Neuronal stem cell (in vitro differentiated cells): ENCODE measurements around the gene C1QTNF1.
A peak's percentile ranks its signal among the peaks of the same experiment; 100 is the strongest.

Source experiments
- DNase-seq: peaks from one replicate; pipeline ENCODE4 v3.0.0-alpha.2; 2013; ENCODE audit warnings: low spot score
- H2AFZ ChIP-seq: one replicate; pipeline ENCODE4 v1.6.1; 2013; ENCODE audit warnings: mild to moderate bottlenecking, low read length, inconsistent platforms
- H2AK5ac ChIP-seq: 2 replicates; pipeline ENCODE4 v1.6.1; 2013; ENCODE audit warnings: low read depth, mild to moderate bottlenecking, inconsistent platforms, low read length, moderate library complexity, mixed read lengths
- H2BK120ac ChIP-seq: 2 replicates; pipeline ENCODE4 v1.6.1; 2013; ENCODE audit warnings: low read depth, mild to moderate bottlenecking, inconsistent platforms, low read length, moderate library complexity, mixed read lengths
- H2BK12ac ChIP-seq: one replicate; pipeline ENCODE4 v1.6.1; 2013; ENCODE audit warnings: low read length, inconsistent platforms
- H2BK15ac ChIP-seq: 2 replicates; pipeline ENCODE4 v1.6.1; 2013; ENCODE audit warnings: mild to moderate bottlenecking, low read length, inconsistent platforms, mixed read lengths
- H2BK5ac ChIP-seq: one replicate; pipeline ENCODE4 v1.6.1; 2013; ENCODE audit warnings: inconsistent platforms, mild to moderate bottlenecking, low read length, moderate library complexity
- H3K14ac ChIP-seq: one replicate; pipeline ENCODE4 v1.6.1; 2013; ENCODE audit warnings: low read length, inconsistent platforms
- H3K18ac ChIP-seq: 2 replicates; pipeline ENCODE4 v1.6.1; 2013; ENCODE audit warnings: low read length, inconsistent platforms
- H3K23ac ChIP-seq: 2 replicates; pipeline ENCODE4 v1.6.1; 2013; ENCODE audit warnings: low read depth, mild to moderate bottlenecking, mixed read lengths, low read length, inconsistent platforms; ENCODE audit not compliant: poor library complexity
- H3K27ac ChIP-seq: replicated peaks from 3 replicates; pipeline ENCODE4 v1.5.1; 2013; ENCODE audit warnings: low read length, inconsistent platforms
- H3K27me3 ChIP-seq, 3 experiments: 2 replicates each; pipeline ENCODE4 v1.6.1; 2013; ENCODE audit warnings: low read length in 3 of 3, mild to moderate bottlenecking in 2 of 3, inconsistent platforms in 1 of 3, low read depth in 1 of 3, mixed read lengths in 1 of 3, moderate library complexity in 1 of 3; ENCODE audit not compliant: control insufficient read depth in 3 of 3, insufficient read depth in 3 of 3
- H3K36me3 ChIP-seq, 2 donors: replicated peaks in 1 of 2; 2 replicates each; pipeline ENCODE4 v1.6.1; 2013; ENCODE audit warnings: low read length in 2 of 2; ENCODE audit not compliant: control insufficient read depth in 2 of 2, insufficient read depth in 2 of 2
- H3K4ac ChIP-seq: 2 replicates; pipeline ENCODE4 v1.6.1; 2013; ENCODE audit warnings: inconsistent platforms, mild to moderate bottlenecking, low read length, moderate library complexity
- H3K4me1 ChIP-seq, 2 donors: 1 replicate in 1 of 2; 2 replicates in 1 of 2; pipeline ENCODE4 v1.6.1; 2013; ENCODE audit warnings: low read length in 2 of 2, low read depth in 1 of 2; ENCODE audit not compliant: control insufficient read depth in 2 of 2, insufficient read depth in 1 of 2
- H3K4me2 ChIP-seq: one replicate; pipeline ENCODE4 v1.6.1; 2013; ENCODE audit warnings: mild to moderate bottlenecking, low read length, inconsistent platforms; ENCODE audit not compliant: insufficient read depth, poor library complexity, severe bottlenecking
- H3K4me3 ChIP-seq, 2 donors: 2 replicates each; pipeline ENCODE4 v1.5.1; 2013; ENCODE audit warnings: low read length in 2 of 2, mild to moderate bottlenecking in 2 of 2, inconsistent platforms in 1 of 2, moderate library complexity in 1 of 2
- H3K79me1 ChIP-seq: one replicate; pipeline ENCODE4 v1.6.1; 2013; ENCODE audit warnings: low read depth, mild to moderate bottlenecking, inconsistent platforms, low read length, moderate library complexity
- H3K9ac ChIP-seq: one replicate; pipeline ENCODE4 v1.6.1; 2013; ENCODE audit warnings: mild to moderate bottlenecking, low read depth, low read length, inconsistent platforms; ENCODE audit not compliant: poor library complexity
- H3K9me3 ChIP-seq, 2 donors: replicated peaks in 1 of 2; 2 replicates each; pipeline versions ENCODE3 to v1.6.1; 2013; ENCODE audit warnings: low read length in 2 of 2, mild to moderate bottlenecking in 2 of 2, inconsistent platforms in 1 of 2, low read depth in 1 of 2, mixed read lengths in 1 of 2, moderate library complexity in 1 of 2; ENCODE audit not compliant: control insufficient read depth in 2 of 2, insufficient read depth in 1 of 2
- H4K8ac ChIP-seq: one replicate; pipeline ENCODE4 v1.6.1; 2013; ENCODE audit warnings: low read depth, mild to moderate bottlenecking, inconsistent platforms, low read length, moderate library complexity
- H4K91ac ChIP-seq: one replicate; pipeline ENCODE4 v1.6.1; 2013; ENCODE audit warnings: low read length, low read depth, mild to moderate bottlenecking, inconsistent platforms; ENCODE audit not compliant: poor library complexity
- WGBS, 2 donors: extraction: QIAGEN DNeasy Blood & Tissue Kit; methylation state at CpG; one replicate each; pipeline ENCODE4 v1.1.7; 2013; ENCODE audit warnings: missing lambda C conversion rate in 2 of 2, mixed read lengths in 1 of 2; ENCODE audit not compliant: insufficient read length in 2 of 2, insufficient replicate concordance in 1 of 2; ENCODE audit errors: extremely low coverage in 2 of 2; 5-methylcytosine and 5-hydroxymethylcytosine counted together

C1QTNF1 gene

DNA sequence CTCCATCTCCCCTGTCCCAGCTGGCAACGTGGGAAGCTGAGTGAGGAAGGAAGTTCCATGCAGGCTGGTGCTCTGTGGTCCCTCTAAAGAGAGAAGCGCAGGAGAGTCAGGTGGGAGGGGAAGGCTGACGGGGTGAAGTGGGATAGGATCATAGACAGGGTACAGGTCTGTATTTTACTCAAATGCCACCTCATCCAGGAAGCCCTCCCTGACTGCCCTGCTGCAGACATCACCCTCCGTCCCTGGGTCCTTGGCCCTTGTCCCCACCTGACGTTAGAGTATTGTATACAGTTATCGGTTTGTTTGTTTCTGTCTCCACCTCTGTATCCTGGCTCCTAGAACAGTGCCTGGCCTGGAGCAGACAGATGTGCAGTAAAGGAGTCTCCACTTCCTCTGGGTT is 26.1 kb upstream of the C1QTNF1 start:
- Histone ChIP-seq H2BK120ac (no peak overlapping the region), H3K9me3 (peaks cover 0 to 3% of the 10 kb centered on the region in 2 donors), H3K79me1 (peaks cover 24% of the 10 kb centered on the region), H3K18ac (no peak overlapping the region), H3K23ac (no peak overlapping the region), H3K36me3 (peaks cover 31 to 75% of the 10 kb centered on the region in 2 donors), H3K9ac (no peak overlapping the region), H4K8ac (no peak overlapping the region), H2AK5ac (no peak overlapping the region), H2AFZ (no peak overlapping the region), H3K27ac (no peak overlapping the region), H3K4me2 (no peak overlapping the region), H2BK15ac (no peak overlapping the region), H2BK5ac (no peak overlapping the region), H4K91ac (no peak overlapping the region), H2BK12ac (no peak overlapping the region), H3K27me3 (no peaks in the 10 kb centered on the region), H3K4me1 (no peaks in the 10 kb centered on the region), H3K14ac (no peak overlapping the region), H3K4ac (no peak overlapping the region), H3K4me3 (no peak overlapping the region)
- no peak for DNase-seq
- WGBS, 2 donors: no CpG with 5 or more reads among the region's 6 CpGs

DNA sequence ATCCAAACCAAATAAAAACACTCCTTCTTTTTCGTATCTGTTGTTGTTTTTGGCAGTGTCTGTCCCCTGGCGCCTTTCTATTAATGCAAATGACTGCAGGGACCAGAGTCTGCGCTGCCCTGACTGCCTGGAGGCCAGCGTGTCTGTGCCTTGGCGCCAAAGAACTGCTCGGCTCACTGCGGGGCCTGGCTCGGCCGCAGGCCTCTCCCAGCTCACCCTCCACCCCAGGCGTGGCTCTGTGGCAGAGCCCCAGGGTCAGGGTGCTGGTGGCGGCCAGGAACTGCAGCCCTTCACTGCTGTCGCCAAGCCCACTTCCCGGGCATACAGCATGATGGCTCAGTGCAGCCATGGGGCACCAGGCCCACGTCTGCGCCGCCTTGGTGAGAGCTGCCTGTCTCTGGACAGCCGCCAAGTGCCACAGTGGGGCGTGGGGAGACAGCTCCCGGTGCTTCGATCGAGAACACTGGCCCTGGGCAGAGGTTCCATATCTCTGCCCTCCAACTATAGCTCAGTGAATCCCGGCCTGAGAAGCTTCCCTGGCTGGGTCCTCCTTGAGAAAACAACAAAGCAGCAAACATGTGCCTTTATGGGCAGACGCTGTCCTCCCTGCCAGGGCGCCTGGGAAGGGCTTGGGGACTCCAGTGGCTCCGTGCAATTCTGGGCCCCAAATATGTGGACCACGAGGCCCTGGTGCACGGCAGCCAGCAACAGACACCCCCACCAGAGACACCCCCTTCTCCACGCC is 25.5 kb upstream of the C1QTNF1 start:
- peaks cover 0 to under 1% of the 10 kb centered on the region in 2 donors for H3K4me1 ChIP-seq
- WGBS, 2 donors: no CpG with 5 or more reads among the region's 28 CpGs
- DNase-seq: no peak
- peak overlapping the region; percentile 9 for H3K9ac ChIP-seq
- H3K9me3 ChIP-seq: peaks cover 0 to 2% of the 10 kb centered on the region in 2 donors
- H2AK5ac ChIP-seq: no peak overlapping the region
- peak overlapping the region; percentile 5 for H3K23ac ChIP-seq
- H2BK5ac ChIP-seq: no peak overlapping the region
- no peak overlapping the region for H2BK12ac ChIP-seq
- no peak overlapping the region for H3K4me3 ChIP-seq
- no peaks in the 10 kb centered on the region for H3K27me3 ChIP-seq
- no peak overlapping the region for H2AFZ ChIP-seq
- no peak overlapping the region for H3K4me2 ChIP-seq
- no peak overlapping the region for H3K27ac ChIP-seq
- no peak overlapping the region for H3K18ac ChIP-seq
- H4K8ac ChIP-seq: no peak overlapping the region
- no peak overlapping the region for H2BK120ac ChIP-seq
- no peak overlapping the region for H3K14ac ChIP-seq
- peaks cover 26% of the 10 kb centered on the region for H3K79me1 ChIP-seq
- no peak overlapping the region for H3K4ac ChIP-seq
- no peak overlapping the region for H4K91ac ChIP-seq
- H3K36me3 ChIP-seq: peaks cover 28 to 69% of the 10 kb centered on the region in 2 donors
- no peak overlapping the region for H2BK15ac ChIP-seq

DNA sequence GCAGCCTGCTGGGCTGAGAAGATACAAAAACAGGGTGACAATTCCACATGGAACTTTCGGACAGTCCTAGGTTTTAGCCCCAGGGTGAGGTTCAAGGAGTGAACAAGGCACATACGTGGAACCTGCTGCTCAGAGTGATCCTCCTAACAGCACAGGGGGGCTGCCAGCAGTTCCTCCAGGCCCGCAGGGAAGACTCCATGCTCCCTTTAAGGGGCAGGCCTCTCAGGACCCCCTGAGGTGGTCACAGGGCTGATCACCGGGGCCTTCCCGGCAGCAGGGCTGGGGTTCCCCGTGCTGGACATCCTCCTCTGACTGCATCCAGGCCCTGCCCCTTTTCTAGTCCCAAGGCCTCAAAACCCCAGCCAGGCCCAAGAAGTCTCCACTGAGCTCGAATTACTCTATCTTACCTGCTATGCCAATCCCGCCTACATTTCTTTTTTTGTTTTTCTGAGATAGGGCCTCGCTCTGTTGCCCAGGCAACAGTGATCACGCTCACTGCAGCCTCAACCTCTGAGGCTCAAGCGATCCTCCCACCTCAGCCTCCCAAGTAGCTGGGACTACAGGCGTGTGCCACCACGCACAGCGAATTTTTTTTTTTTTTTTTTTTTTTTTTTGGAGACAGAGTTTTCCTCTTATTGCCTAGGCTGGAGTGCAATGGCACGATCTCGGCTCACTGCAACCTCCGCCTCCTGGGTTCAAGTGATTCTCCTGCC is 24.8 kb upstream of the C1QTNF1 start:
- DNase-seq: no peak
- Histone ChIP-seq H3K9ac (peak overlapping the region; percentile 9), H3K9me3 (no peaks in the 10 kb centered on the region), H3K36me3 (peaks cover 21 to 62% of the 10 kb centered on the region in 2 donors), H3K4me2 (no peak overlapping the region), H4K8ac (no peak overlapping the region), H3K4me3 (no peak overlapping the region), H3K4me1 (peaks cover 3% of the 10 kb centered on the region in 2 donors), H2BK5ac (no peak overlapping the region), H2AFZ (no peak overlapping the region), H3K79me1 (peaks cover 26% of the 10 kb centered on the region), H4K91ac (no peak overlapping the region), H3K14ac (peak overlapping the region; percentile 14), H3K27ac (no peak overlapping the region), H2BK15ac (no peak overlapping the region), H2BK120ac (no peak overlapping the region), H2BK12ac (no peak overlapping the region), H3K27me3 (no peaks in the 10 kb centered on the region), H3K23ac (peak overlapping the region; percentile 5), H3K4ac (no peak overlapping the region), H3K18ac (no peak overlapping the region), H2AK5ac (no peak overlapping the region)
- WGBS, 2 donors: no CpG with 5 or more reads among the region's 17 CpGs

DNA sequence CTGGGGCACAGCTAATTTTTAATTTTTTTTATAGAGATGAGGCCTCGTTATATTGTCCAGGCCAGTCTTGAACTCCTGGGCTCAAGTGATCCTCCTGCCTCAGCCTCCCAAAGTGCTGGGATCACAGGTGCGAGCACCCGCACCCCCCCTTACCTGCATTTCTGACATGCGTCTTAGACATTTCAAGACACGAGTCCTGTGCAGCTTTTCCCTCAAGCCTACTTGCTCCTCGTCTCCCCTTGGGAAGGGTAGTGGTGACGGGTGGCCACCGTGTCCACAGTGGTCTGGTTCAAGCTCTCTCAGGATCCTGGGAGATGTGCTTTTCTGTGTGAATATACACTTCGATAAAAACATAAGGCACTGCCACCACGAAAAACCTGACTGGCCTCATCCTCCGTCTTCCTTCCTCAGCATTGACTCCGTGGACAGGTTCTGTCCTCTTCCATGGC is 24.0 kb upstream of the C1QTNF1 start:
- no peak overlapping the region for H3K4ac ChIP-seq
- no peaks in the 10 kb centered on the region for H3K9me3 ChIP-seq
- H2BK12ac ChIP-seq: no peak overlapping the region
- no peak overlapping the region for H2AFZ ChIP-seq
- no peak overlapping the region for H2BK120ac ChIP-seq
- no peaks in the 10 kb centered on the region for H3K27me3 ChIP-seq
- no peak overlapping the region for H3K4me2 ChIP-seq
- no peak overlapping the region for H3K23ac ChIP-seq
- H4K91ac ChIP-seq: no peak overlapping the region
- WGBS, 2 donors: no CpG with 5 or more reads among the region's 12 CpGs
- H3K18ac ChIP-seq: no peak overlapping the region
- H3K4me1 ChIP-seq: peaks cover 3% of the 10 kb centered on the region in 2 donors
- no peak overlapping the region for H4K8ac ChIP-seq
- H3K4me3 ChIP-seq: no peak overlapping the region
- H3K36me3 ChIP-seq: peaks cover 19 to 55% of the 10 kb centered on the region in 2 donors
- H3K9ac ChIP-seq: peak overlapping the region; percentile 2
- no peak overlapping the region for H3K14ac ChIP-seq
- no peak overlapping the region for H2BK15ac ChIP-seq
- H2BK5ac ChIP-seq: no peak overlapping the region
- H3K79me1 ChIP-seq: peaks cover 26% of the 10 kb centered on the region
- no peak overlapping the region for H2AK5ac ChIP-seq
- DNase-seq: no peak
- no peak overlapping the region for H3K27ac ChIP-seq
